Measurements from ENCODE around the gene QSOX2. TPM values are rescaled to one million over a fixed set of nuclear protein-coding genes. Genes with fewer than 3 reads are reported as not detected.
A peak's percentile ranks its signal among the peaks of the same experiment; 100 is the strongest.

QSOX2 gene
- total RNA-seq, 1 donor, result 11.0 TPM

DNA sequence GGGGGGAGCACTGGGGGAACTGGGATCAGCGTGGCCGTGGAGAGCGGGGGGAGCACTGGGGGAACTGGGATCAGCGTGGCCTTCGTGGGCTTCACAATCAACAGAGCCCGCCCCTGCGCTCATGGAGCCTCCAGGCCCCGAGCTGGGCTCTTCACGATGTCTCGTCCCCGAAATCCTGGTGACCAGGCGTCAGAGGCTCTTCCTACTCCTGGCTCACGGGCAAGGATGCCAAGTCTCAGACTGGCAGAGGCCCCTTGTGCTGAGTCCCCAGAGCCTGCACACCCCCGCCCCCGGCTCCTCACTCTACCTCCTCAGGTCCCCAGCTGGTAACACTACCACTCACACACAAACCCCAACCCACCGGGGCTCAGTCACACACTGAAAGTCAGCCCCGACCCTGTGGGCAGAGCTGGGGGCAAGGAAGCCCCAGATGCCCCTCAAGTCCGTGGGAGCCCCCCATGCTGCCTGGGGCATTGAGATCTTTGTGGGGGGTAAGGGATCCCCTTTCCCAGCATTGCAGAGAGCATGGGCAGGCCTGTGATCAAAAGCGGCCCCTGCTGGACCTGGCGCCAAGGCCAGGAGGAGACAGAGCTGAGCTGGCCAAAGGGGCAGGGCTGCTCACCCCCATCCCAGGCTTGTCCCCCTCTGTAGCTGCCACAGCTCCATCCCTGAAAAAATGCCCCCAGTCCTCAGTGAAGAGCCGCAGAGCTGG lies 67.4 kb downstream of the QSOX2 start:
- no peak for DNase-seq (ENCODE audit: low read depth in 2 of 3, low spot score in 2 of 3)

DNA sequence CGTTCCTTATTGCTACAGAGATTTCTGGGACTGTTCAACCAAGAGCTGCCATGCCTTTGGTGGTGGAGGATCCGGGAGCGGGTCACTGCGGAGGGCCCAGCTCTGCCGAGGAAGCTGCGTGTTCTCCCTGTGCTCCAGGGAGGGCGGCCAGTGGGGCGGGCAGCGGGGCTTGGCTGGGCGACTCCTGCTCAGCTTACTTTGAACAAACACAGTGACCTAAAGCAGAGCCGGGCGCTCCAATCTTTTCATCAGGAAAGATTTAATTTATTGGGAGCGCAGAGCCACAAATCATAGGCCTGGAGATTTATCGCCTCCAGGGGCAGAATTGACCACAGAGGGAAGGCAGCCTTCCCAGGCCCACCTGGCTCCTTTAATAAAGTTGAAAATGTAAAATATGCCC lies 68.4 kb downstream of the QSOX2 start:
- no peak for DNase-seq (ENCODE audit: low read depth in 2 of 3, low spot score in 2 of 3)

GRCh38 chr9:136175616-136176197 lies 69.9 kb downstream of the QSOX2 start:
- no peak for DNase-seq (ENCODE audit: low read depth in 2 of 3, low spot score in 2 of 3)

DNA sequence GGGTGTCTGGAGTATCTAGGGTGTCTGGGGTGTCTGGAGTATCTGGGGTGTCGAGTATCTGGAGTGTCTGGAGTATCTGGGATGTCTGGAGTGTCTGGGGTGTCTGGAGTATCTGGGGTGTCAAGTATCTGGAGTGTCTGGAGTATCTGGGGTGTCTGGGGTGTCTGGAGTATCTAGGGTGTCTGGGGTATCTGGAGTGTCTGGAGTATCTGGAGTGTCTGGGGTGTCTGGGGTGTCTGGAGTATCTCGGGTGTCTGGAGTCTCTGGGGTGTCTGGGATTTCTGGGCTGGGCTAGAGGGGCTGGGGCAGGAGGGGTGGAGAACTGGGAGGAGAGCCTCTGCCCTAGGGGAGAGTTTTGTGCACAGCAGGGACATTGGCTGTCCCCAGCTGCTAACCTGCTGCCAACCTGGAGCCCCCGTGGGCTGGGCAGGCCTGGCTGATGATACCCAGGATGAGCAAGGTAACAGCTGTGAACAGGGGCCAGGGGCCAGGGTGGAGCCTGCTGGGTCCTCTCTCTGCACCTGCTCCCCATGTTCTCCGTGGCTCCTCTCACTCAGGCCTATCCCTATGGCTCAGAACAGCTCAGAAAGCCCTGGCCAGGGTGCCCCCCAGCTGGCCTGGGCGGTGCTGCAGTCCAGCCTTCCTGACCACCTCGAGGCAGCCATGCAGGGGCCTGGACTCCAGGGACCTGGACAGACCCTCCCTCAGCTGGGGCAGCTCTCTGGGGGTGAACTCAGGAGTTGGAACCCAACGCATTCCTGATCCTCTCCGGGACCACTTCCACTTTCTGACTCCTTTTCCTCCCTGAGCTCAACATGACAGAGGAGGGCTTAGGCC lies 70.6 kb downstream of the QSOX2 start:
- DNase-seq (ENCODE audit: low read depth in 2 of 3, low spot score in 2 of 3), result no peak

GRCh38 chr9:136173648-136174290 lies 71.8 kb downstream of the QSOX2 start:
- DNase-seq (ENCODE audit: low read depth in 2 of 3, low spot score in 2 of 3), result no peak

DNA sequence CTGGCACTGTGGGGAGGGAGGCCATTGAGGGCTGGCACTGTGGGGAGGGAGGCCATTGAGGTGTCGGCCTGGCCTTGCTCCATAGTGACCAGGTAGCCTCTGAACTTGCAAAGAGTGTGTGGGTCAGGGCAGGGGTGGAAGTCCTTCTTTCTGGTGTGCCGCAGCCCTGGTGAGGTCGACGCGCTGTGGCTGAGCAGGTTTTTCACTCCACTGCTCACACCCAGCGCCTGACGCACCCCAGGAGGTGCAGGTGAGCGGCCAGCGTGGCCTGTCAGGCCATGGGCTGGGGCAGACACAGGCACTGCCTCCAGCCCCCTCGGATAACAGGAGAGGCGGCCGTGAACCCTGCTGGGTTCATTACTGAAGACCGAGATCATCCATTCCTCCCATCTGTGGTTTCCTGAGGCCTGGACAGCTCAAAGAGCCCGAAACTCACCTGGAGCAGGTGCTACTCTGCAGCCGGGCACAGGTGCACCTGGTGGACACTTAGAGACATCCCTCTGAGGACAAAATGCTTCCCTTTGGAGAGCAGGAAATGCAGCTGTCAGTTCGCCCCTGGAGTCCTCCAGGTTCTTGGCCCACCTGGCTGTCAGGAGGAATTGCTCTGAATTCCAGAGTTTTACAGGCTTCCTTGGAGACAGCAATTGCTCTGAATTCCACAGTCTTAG lies 73.1 kb downstream of the QSOX2 start:
- no peak for DNase-seq (ENCODE audit: low read depth in 2 of 3, low spot score in 2 of 3)

DNA sequence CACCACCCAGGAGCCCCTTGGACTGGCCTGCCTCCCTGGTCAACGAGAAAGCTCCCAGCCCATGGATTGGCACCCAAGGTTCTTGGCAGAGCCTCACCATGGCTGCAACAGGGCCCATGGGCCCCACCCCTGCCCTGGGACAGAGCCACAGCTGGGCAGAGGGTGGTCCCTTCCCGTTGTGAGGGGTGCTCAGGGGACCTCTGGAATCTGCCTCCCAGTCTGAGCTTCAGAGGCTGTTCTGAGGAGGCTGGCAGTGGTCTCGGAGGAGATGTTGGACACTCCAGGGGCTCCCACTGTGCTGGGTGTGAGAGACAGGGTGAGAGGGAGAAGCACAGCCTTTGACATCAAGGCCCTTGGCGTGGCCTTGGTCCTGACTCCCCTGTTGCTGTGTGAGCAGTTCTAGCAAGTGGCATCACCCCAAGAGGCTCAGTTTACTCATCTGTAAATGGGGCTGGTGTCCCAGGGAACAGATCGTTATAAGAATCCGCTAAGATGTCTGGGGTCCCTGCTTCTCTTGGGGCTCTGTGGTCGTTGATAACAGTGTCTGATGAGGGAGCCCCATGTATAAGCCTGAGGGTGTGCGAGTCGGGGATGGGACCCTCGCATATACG lies 73.7 kb downstream of the QSOX2 start:
- no peak for DNase-seq (ENCODE audit: low read depth in 2 of 3, low spot score in 2 of 3)

DNA sequence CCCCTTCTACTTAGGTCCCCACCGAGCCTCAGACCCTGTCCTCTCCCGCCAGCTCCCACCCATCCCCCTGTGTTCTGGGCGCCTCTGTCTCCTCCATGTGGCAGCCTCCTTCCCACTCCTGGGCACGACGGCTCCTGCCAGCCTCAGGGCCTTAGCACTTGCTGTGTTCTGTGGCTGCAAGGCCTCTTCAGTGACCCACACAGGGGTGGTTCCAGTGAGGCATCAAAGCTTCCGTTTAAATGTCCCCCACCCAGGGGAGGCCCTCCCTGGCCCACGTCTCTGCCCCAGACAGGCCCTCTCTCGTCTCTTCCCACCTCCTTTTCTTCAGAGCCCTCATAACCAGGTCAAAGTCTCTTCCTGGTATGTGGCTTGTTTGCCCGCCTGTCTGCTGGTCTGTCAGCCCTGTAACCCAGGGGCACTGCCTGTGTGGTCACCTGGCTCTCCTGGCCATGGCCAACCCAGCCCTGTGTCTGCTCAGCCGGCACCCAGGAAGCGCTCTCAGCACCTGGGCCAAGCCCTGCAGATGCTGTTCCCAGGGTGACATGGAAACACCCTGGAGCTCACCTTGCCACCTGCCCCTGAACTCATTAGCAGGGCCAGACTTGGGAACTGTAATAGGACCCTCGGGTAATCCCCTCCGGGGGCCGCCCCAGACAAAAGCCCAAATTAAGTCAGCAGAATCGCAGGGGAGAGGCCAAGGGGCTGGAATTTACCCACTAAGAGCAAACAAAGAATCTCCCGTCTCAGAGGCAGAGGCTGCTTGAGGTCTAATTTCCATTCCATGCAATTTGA lies 74.4 kb downstream of the QSOX2 start:
- no peak for DNase-seq (ENCODE audit: low read depth in 2 of 3, low spot score in 2 of 3)

DNA sequence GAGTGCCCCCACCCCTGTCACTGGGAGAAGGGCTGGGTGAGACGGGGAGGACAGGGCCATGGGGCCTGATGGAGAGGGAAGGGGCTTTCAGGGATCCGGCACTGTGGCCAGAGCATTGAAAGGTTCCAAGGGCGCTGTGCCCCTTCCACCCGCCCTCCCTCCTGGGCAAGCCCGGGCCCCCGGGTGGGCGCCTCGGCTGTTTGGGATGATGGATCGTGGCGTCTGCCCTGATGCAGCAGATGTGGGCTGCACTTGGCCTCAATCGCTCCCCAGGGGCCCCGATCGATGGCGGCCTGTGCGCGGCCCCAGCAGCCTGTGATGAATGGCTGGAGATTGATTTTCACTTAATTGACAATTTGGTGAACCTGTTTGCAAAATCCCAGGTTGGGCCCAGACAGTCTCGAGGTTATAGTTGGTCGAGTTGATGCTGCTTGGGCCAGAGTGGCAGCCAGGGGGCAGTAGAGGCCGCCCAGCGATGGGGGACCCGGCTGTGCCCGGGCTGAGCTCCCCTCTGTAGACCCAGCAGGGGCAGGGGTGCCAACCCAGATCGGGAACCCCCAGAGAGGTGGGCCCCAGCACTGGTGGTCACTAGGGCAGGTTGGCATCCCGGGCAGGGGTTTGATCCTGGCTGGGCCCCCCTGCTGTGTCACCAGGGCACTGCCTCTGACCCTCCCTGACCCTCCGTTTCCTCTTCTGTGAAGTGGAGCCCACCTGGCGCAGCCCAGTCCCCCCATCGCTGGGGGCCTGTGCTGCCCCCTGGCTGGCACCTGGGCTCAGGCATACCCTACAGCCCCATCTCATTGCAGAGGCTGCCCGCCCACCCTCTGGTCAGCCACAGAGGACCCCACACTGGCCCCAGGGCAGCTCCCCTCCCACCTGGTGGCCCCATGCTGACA lies 75.4 kb downstream of the QSOX2 start:
- peak in 2 of 3 donors; percentile 33 to 63 for DNase-seq (ENCODE audit: low read depth in 2 of 3, low spot score in 2 of 3)

GRCh38 chr9:136169495-136169894 lies 76.1 kb downstream of the QSOX2 start:
- no peak for DNase-seq (ENCODE audit: low read depth in 2 of 3, low spot score in 2 of 3)

DNA sequence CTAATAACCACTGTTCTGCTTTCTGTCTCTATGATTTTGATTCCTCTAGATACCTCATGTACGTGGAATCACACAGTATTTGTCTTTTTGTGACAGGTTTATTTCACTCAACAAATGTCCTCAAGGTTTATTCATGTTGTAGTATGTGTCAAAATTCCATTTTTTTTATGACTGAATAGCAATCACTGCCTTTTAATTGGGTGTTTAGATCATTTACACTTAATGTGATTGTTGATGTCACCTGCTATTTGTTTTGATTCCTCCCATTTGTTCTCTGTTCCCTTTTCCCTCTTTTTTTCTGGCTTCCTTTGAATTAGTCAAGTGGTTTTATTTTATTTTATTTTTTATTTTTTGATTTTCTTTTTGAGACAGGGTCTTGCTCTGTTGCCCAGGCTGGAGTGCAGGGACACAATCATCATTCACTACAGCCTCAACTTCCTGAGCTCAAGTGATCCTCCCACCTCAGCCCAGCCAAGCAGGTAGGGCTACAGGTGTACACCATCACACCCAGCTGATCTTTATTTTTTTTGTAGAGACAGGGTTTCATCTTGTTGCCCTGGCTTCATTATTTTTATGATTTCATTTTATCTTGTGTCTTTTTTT lies 82.3 kb downstream of the QSOX2 start:
- no peak for DNase-seq (ENCODE audit: low read depth in 2 of 3, low spot score in 2 of 3)

- DNase-seq (ENCODE audit: low read depth in 2 of 3, low spot score in 2 of 3), result no peak
Measured at GRCh38 chr9:136160995-136161610, 84.5 kb downstream of the QSOX2 start.

- DNase-seq (ENCODE audit: low read depth in 2 of 3, low spot score in 2 of 3), result no peak
Measured at GRCh38 chr9:136160381-136160841, 85.2 kb downstream of the QSOX2 start.

- no peak for DNase-seq (ENCODE audit: low read depth in 2 of 3, low spot score in 2 of 3)
Measured at GRCh38 chr9:136159851-136160250, 85.8 kb downstream of the QSOX2 start.

GRCh38 chr9:136157477-136158265 lies 87.9 kb downstream of the QSOX2 start:
- DNase-seq (ENCODE audit: low read depth in 2 of 3, low spot score in 2 of 3), result no peak

All from hematopoietic multipotent progenitor cell (in vitro differentiated cells).